Epithelial cell of esophagus (primary cell): ENCODE results near the gene OR2T10.

ENCODE experiments used
- DNase-seq: peaks from one replicate; pipeline ENCODE4 v3.0.0; 2010; ENCODE audit warnings: low read depth
- H3K4me3 ChIP-seq: 2 replicates; pipeline ENCODE4 v1.5.1; 2011; ENCODE audit warnings: mild to moderate bottlenecking, low read length, control low read depth
- TF ChIP-seq, protein P1 (sequence below): IDR thresholded peaks from 2 replicates; pipeline ENCODE4 v1.5.1; 2011; ENCODE audit warnings: low read depth, mild to moderate bottlenecking, low read length, control low read depth, inconsistent platforms; ENCODE audit not compliant: insufficient read depth; ENCODE audit errors: missing control alignments

The OR2T10 gene

GRCh38 chr1:248627971-248628844, 30.7 kb upstream of the OR2T10 start:
- no peak for DNase-seq
- TF ChIP-seq, protein P1, sequence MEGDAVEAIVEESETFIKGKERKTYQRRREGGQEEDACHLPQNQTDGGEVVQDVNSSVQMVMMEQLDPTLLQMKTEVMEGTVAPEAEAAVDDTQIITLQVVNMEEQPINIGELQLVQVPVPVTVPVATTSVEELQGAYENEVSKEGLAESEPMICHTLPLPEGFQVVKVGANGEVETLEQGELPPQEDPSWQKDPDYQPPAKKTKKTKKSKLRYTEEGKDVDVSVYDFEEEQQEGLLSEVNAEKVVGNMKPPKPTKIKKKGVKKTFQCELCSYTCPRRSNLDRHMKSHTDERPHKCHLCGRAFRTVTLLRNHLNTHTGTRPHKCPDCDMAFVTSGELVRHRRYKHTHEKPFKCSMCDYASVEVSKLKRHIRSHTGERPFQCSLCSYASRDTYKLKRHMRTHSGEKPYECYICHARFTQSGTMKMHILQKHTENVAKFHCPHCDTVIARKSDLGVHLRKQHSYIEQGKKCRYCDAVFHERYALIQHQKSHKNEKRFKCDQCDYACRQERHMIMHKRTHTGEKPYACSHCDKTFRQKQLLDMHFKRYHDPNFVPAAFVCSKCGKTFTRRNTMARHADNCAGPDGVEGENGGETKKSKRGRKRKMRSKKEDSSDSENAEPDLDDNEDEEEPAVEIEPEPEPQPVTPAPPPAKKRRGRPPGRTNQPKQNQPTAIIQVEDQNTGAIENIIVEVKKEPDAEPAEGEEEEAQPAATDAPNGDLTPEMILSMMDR: no peak
- H3K4me3 ChIP-seq: no peak overlapping the region

GRCh38 chr1:248625971-248626370, 28.5 kb upstream of the OR2T10 start:
- TF ChIP-seq, protein P1: no peak
- no peak overlapping the region for H3K4me3 ChIP-seq
- no peak for DNase-seq

DNA sequence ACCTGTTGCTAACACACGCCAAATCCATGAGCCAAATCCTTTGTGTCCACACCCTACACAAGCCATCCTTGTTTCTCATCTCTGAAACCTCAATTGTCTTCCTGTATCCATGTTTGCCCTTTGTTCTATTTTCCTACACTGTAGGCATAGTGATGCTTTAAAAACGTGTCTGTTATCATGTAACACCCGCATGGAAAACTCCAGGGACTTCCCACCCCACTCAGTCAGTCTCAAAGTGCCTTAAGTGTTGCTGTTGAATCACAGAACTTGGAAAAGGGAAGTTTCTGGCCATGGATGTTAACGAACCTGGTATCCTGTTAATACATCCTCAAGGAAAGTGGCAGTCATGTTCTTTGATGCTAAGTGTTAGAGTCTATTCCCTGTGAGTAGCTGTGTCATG, 27.7 kb upstream of the OR2T10 start:
- TF ChIP-seq, protein P1: no peak
- DNase-seq: no peak
- H3K4me3 ChIP-seq: no peak overlapping the region

DNA sequence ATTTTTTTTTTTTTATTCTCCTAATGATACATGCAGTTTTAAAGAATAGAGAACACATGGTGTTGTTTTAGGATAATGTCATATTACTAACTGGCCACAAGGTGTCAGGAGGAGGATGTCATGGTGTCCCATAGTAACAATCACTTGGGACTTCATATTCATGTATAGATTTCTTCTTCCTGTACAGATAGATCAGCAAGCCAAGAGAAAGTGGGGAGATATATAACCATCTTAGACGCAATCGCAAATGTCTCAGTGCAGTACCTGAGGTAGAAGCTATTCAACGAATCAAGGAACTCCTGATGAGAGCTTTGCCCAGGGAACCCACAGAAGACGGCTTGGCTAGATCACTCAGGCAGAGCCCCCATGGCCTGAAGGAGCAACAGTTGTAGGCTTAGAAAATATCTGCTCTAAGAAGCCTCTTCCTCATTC, 25.1 kb upstream of the OR2T10 start:
- TF ChIP-seq, protein P1: peak; percentile 44
- H3K4me3 ChIP-seq: no peak overlapping the region
- peak; percentile 41 for DNase-seq

GRCh38 chr1:248621770-248622169, 24.3 kb upstream of the OR2T10 start:
- DNase-seq: no peak
- no peak overlapping the region for H3K4me3 ChIP-seq
- TF ChIP-seq, protein P1: no peak

- H3K4me3 ChIP-seq: no peak overlapping the region
- TF ChIP-seq, protein P1: peak; percentile 34
- DNase-seq: peak; percentile 32
Measured at GRCh38 chr1:248618878-248619277, 21.4 kb upstream of the OR2T10 start.

- H3K4me3 ChIP-seq: no peak overlapping the region
- DNase-seq: no peak
- TF ChIP-seq, protein P1: no peak
Measured at GRCh38 chr1:248618119-248618518, 20.6 kb upstream of the OR2T10 start.
